GM13977 (cell line): ENCODE data around the gene PRDM12.
A peak's percentile ranks its signal among the peaks of the same experiment; 100 is the strongest.

Experiments
- DNase-seq: peaks from one replicate; pipeline ENCODE4 v3.0.0; 2012; ENCODE audit warnings: low spot score
- CTCF ChIP-seq: IDR thresholded peaks from 2 replicates; pipeline ENCODE4 v1.5.1; 2012; ENCODE audit warnings: mild to moderate bottlenecking, control low read depth; ENCODE audit not compliant: insufficient read depth; ENCODE audit errors: extremely low read depth, missing control alignments
- in situ Hi-C: fragments of 300-500 bp; cut with MboI; formaldehyde crosslinking; loops from one replicate; pipeline ENCODE4 v1.12.0; 2022; ENCODE audit warnings: low sequenced_read_pairs, low pct_unique_long_range_greater_than_20kb, mixed read lengths, inconsistent platforms; ENCODE audit not compliant: unreplicated experiment

The PRDM12 gene

GRCh38 chr9:130693426-130694191 is 29.2 kb downstream of the PRDM12 start, which contains the start of gene EXOSC2:
EXOSC2 (plus strand) TSS chr9:130693780; CDS start chr9:130693792, 12 bp downstream.
- TF ChIP-seq CTCF = no peak
- peak; percentile 98 for DNase-seq
- in situ Hi-C loops = loop anchor here (10.0 kb wide), 1 partner anchor 251 kb away; no protein-coding TSS in a partner anchor

- no peak for TF ChIP-seq CTCF
- in situ Hi-C loops = loop anchor here (10.0 kb wide), 1 partner anchor 251 kb away; no protein-coding TSS in a partner anchor
- DNase-seq = no peak
Observed at GRCh38 chr9:130694205-130694604, 29.8 kb downstream of the PRDM12 start.

DNA sequence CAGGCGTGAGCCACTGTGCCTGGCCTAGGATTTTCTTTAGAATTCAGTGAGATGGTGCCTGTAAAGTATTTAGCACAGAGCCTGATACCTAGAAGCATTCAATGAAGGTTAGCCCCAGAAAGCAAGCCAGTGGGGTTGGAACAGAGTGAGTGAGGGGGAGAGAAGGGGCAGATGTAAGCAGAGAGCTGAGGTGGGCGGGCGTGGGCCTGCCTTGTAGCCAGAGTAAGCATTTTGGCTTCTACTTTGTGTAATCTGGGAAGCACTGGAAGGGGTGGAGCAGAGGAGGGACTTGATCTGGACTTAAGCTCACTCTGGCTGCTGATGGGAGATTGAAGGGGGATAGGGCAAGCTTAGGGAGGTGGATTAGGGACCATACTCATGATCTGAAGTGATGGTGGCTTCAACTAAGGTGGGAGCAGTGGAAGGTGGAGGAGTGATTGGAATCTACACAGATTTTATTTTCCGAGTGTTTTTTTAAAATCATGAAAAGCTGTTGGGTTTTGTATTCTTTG is 31.8 kb downstream of the PRDM12 start:
- in situ Hi-C loops = loop anchor here (10.0 kb wide), 1 partner anchor 249 kb away; no protein-coding TSS in a partner anchor
- no peak for DNase-seq
- no peak for TF ChIP-seq CTCF

GRCh38 chr9:130696996-130697395 is 32.6 kb downstream of the PRDM12 start:
- TF ChIP-seq CTCF = no peak
- in situ Hi-C loops = loop anchor here (10.0 kb wide), 1 partner anchor 248 kb away; no protein-coding TSS in a partner anchor
- DNase-seq = no peak

DNA sequence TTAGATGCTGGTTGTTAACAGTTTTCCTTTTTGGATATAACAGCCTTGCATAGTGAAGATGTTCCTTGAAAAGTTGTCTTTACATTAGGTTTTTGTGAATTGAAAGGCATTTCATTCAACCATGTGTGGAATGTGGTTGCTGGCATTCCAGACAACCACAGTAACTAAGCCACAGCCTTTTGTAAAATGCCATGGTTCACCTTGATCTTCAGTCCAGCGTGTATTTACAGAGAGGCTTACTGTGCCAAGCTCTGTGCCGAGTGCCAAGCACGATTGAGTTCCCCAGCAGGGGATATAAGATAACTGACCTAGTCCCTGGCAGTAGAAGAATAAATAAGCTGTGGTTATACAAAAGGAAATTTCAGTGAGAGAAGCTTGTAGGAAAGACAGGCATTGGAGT is 34.1 kb downstream of the PRDM12 start:
- in situ Hi-C loops = loop anchor here (10.0 kb wide), 1 partner anchor 246 kb away; no protein-coding TSS in a partner anchor
- no peak for DNase-seq
- TF ChIP-seq CTCF = no peak

DNA sequence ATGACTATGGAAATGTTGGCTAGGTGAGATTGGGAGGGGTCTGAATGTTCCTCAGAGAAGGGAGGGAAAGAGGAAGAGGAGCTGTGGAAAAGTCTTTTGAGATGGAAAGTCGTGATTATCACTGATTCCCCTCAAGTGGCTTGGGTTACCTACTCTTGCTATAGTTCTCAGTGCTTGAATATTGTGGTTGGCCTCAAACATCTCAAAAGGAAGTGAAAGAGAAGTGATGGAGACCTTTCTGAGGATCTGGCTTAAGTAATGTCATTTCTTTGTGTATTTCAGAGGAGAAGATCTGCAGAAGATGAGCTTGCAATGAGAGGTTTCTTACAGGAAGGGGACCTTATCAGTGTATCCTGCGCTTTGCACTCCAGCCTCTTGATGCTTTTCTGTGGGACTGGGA is 34.7 kb downstream of the PRDM12 start:
- no peak for TF ChIP-seq CTCF
- in situ Hi-C loops = loop anchor here (10.0 kb wide), 1 partner anchor 246 kb away; no protein-coding TSS in a partner anchor

More for the DNA sequence above, 34.7 kb downstream of the PRDM12 start:
- no peak for DNase-seq
